Subcutaneous abdominal adipose tissue (tissue), 5 donors: ENCODE results near the gene IL1RAPL1.
"Not testable (repeated sequence)": the region's sequence is repeated elsewhere in the genome, so short reads cannot be mapped to it uniquely, and the experiment has no call there.

ENCODE experiments used
- H3K27ac ChIP-seq: one replicate; pipeline ENCODE4 v1.7.0; 2013; ENCODE audit warnings: low read depth, mild to moderate bottlenecking, inconsistent platforms, low read length, moderate library complexity
- H3K27me3 ChIP-seq, 5 donors: one replicate each; pipeline ENCODE4 v1.7.0; 2013; ENCODE audit warnings: low read length in 5 of 5, inconsistent platforms in 1 of 5; ENCODE audit not compliant: control insufficient read depth in 5 of 5, insufficient read depth in 4 of 5
- H3K36me3 ChIP-seq, 5 donors: one replicate each; pipeline ENCODE4 v1.7.0; 2013; ENCODE audit warnings: low read length in 5 of 5; ENCODE audit not compliant: control insufficient read depth in 5 of 5, insufficient read depth in 5 of 5
- H3K4me1 ChIP-seq, 5 donors: one replicate each; pipeline ENCODE4 v1.7.0; 2013; ENCODE audit warnings: low read length in 5 of 5, mild to moderate bottlenecking in 3 of 5, moderate library complexity in 1 of 5; ENCODE audit not compliant: control insufficient read depth in 5 of 5, insufficient read depth in 5 of 5
- H3K4me3 ChIP-seq, 5 donors: one replicate each; pipeline ENCODE4 v1.7.0; 2013; ENCODE audit warnings: low read length in 5 of 5, low read depth in 1 of 5
- H3K9ac ChIP-seq, 5 donors: one replicate each; pipeline ENCODE4 v1.7.0; 2013; ENCODE audit warnings: low read length in 5 of 5, mild to moderate bottlenecking in 4 of 5, moderate library complexity in 3 of 5
- H3K9me3 ChIP-seq, 5 donors: one replicate each; pipeline ENCODE4 v1.7.0; 2013; ENCODE audit warnings: low read length in 5 of 5; ENCODE audit not compliant: control insufficient read depth in 5 of 5
- donor health status: healthy.
- donor health status: healthy.
- donor health status: healthy.
- donor health status: healthy.
- donor health status: healthy.

Gene IL1RAPL1

GRCh38 chrX:29299684-29300083 is 712.4 kb downstream of the IL1RAPL1 start:
- Histone ChIP-seq H3K9ac (no peak overlapping the region), H3K27ac (no peak overlapping the region), H3K9me3 (no peaks in the 10 kb centered on the region), H3K4me3 (no peak overlapping the region), H3K27me3 (peaks cover 0 to 2% (median 0%) of the 10 kb centered on the region in 5 donors), H3K36me3 (no peaks in the 10 kb centered on the region), H3K4me1 (no peaks in the 10 kb centered on the region)

DNA sequence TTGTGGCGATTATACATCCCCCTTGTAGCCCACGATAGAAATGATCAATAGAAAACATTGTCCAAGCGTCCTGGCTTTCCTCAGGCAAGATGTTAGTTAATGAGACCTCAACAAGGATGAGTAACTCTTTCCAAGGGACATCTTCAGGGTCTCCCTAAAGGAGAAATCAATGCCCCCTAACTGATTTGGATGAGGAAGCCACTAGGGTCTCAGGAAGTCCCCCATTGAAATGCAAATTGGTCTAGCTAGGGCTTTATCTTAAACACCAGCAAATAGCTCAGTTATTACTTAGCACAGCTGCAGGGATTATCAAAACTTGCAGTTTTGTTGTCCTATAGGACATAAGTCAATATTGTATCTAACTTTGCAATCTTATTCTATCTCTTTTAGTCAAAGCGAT is 721.5 kb downstream of the IL1RAPL1 start:
- H3K27ac ChIP-seq, result no peak overlapping the region
- H3K9ac ChIP-seq, result no peak overlapping the region
- H3K9me3 ChIP-seq, result no peaks in the 10 kb centered on the region
- no peak overlapping the region for H3K4me3 ChIP-seq
- peaks cover 0 to 3% (median 0%) of the 10 kb centered on the region in 5 donors for H3K27me3 ChIP-seq
- H3K4me1 ChIP-seq, result no peaks in the 10 kb centered on the region
- no peaks in the 10 kb centered on the region for H3K36me3 ChIP-seq

DNA sequence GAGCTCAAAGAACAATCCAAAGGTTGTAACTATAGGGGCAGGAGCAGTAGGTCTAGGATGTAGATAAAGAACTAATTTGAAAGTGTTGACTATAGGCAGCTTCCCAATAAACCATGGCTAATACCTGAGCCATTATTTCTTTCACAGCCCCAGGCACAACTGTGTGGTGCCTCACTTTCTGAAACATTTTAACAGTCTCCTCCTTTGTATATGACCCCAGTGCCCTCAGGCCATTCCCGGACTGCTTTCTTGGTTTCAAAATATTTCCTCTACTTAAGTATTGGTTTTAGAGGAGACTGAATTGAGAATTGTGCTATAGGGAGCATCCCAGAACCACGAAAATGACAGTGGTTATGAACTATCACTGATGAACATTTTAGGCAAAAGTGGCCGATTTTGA is 728.7 kb downstream of the IL1RAPL1 start:
- Histone ChIP-seq H3K4me1 (no peaks in the 10 kb centered on the region), H3K9me3 (no peaks in the 10 kb centered on the region), H3K27me3 (no peaks in the 10 kb centered on the region), H3K4me3 (no peak overlapping the region), H3K9ac (no peak overlapping the region), H3K27ac (no peak overlapping the region), H3K36me3 (no peaks in the 10 kb centered on the region)

- H3K9ac ChIP-seq, result no peak overlapping the region
- no peak overlapping the region for H3K4me3 ChIP-seq
- H3K36me3 ChIP-seq, result no peaks in the 10 kb centered on the region
Measured at GRCh38 chrX:29318012-29318411, 730.8 kb downstream of the IL1RAPL1 start.

DNA sequence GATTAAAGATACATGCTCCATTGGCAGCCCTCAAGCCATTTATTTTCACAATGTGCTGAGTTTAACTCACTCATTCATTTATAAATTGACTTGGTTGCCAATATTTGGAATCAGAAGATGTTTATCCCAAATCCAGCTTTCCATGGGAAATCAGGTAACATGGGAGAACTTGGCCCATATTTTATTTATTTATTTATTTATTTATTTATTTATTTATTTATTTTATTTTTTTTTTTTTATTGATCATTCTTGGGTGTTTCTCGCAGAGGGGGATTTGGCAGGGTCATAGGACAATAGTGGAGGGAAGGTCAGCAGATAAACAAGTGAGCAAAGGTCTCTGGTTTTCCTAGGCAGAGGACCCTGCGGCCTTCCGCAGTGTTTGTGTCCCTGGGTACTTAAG is 745.2 kb downstream of the IL1RAPL1 start:
- H3K27ac ChIP-seq, H3K4me3 ChIP-seq, H3K9me3 ChIP-seq, H3K4me1 ChIP-seq, H3K36me3 ChIP-seq, H3K9ac ChIP-seq, H3K27me3 ChIP-seq: not testable (repeated sequence)

More at GRCh38 chrX:29318012-29318411, 730.8 kb downstream of the IL1RAPL1 start:
- Histone ChIP-seq H3K27me3 (no peaks in the 10 kb centered on the region), H3K27ac (no peak overlapping the region), H3K4me1 (no peaks in the 10 kb centered on the region), H3K9me3 (no peaks in the 10 kb centered on the region)

DNA sequence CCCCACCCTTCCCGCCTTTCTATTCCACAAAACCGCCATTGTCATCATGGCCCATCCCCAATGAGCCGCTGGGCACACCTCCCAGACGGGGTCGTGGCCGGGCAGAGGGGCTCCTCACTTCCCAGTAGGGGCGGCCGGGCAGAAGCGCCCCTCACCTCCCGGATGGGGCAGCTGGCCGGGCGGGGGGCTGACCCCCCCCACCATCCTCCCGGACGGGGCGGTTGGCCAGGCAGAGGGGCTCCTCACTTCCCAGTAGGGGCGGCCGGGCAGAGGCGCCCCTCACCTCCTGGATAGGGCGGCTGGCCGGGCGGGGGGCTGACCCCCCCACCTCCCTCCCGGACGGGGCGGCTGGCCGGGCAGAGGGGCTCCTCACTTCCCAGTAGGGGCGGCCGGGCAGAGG is 745.8 kb downstream of the IL1RAPL1 start:
- H3K27me3 ChIP-seq, H3K4me3 ChIP-seq, H3K4me1 ChIP-seq, H3K27ac ChIP-seq, H3K9me3 ChIP-seq, H3K9ac ChIP-seq, H3K36me3 ChIP-seq: not testable (repeated sequence)

DNA sequence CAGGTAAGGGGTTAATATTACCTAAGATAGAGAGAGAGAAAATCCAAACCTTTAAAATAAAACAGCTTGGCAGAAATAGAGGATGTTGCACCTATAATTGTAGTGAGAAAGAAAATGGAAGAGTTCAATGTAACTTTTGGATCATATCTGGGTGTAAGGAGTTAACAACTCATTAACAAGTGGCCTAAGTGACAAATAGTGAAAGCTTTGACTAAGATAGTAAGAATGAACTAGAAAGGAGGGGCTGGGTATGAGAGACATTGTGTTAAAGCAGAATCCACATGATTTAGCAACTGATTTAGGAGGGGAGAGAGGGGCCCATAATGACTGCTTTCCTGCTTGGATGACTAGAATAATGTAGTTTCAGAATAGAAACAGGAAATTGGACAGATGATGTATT is 761.0 kb downstream of the IL1RAPL1 start:
- no peaks in the 10 kb centered on the region for H3K4me1 ChIP-seq

GRCh38 chrX:29359276-29359675 is 772.0 kb downstream of the IL1RAPL1 start:
- H3K36me3 ChIP-seq, result no peaks in the 10 kb centered on the region
- no peak overlapping the region for H3K9ac ChIP-seq
- H3K4me1 ChIP-seq, result no peaks in the 10 kb centered on the region
- H3K4me3 ChIP-seq, result no peak overlapping the region
- no peaks in the 10 kb centered on the region for H3K27me3 ChIP-seq
- no peaks in the 10 kb centered on the region for H3K9me3 ChIP-seq
- no peak overlapping the region for H3K27ac ChIP-seq

More for the DNA sequence above, 761.0 kb downstream of the IL1RAPL1 start:
- Histone ChIP-seq H3K4me3 (no peak overlapping the region), H3K9ac (no peak overlapping the region), H3K36me3 (no peaks in the 10 kb centered on the region), H3K27ac (no peak overlapping the region), H3K27me3 (no peaks in the 10 kb centered on the region), H3K9me3 (peaks cover 0 to 3% (median 0%) of the 10 kb centered on the region in 5 donors)

- not testable (repeated sequence) for H3K36me3 ChIP-seq, H3K9ac ChIP-seq
- H3K9me3 ChIP-seq, result peaks cover 0 to 17% (median 5%) of the 10 kb centered on the region in 5 donors
Measured at GRCh38 chrX:29374765-29375164, 787.5 kb downstream of the IL1RAPL1 start.

DNA sequence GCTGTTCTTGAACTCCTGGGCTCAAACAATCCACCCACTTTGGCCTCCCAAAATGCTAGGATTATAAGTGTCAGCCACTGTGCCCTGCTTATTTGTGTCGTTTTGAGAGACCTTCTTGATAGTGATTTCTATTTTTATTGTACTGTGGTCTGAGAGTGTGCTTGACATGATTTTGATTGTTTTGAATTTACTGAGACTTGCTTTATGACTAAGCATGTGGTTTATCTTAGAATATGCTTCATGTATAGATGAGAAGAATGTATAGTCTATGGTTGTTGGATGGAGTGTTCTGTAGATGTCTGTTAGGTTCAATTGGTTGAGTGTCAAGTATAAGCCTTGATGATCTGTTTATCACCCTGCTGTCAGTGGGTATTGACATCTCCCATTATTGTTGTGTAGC is 789.3 kb downstream of the IL1RAPL1 start:
- Histone ChIP-seq H3K9me3 (peaks cover 0 to 17% (median 5%) of the 10 kb centered on the region in 5 donors), H3K4me3 (no peak overlapping the region), H3K27me3 (peaks cover 0 to 4% (median 0%) of the 10 kb centered on the region in 5 donors), H3K27ac (no peak overlapping the region), H3K36me3 (no peaks in the 10 kb centered on the region), H3K9ac (no peak overlapping the region), H3K4me1 (no peaks in the 10 kb centered on the region)

More at GRCh38 chrX:29374765-29375164, 787.5 kb downstream of the IL1RAPL1 start:
- H3K27ac ChIP-seq, H3K27me3 ChIP-seq, H3K4me3 ChIP-seq, H3K4me1 ChIP-seq: not testable (repeated sequence)

DNA sequence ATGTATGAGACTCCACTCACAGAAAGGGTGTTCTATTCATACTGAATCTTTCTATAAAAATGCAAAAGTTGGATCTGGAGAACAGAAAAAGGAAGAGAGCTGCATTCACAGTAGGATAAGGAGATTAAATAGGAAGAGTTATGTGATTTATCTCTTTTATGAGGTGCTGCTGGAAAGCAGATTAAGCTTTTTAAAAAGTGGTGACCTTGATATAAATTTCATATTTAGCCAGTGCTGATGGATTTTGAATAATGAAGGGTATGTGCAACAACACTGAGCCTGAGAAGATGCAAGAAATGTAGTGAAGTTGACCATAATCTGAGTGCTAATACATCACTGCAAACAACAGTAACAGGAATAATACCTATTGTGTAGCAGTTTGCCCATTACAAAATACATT is 795.6 kb downstream of the IL1RAPL1 start:
- H3K36me3 ChIP-seq, result no peaks in the 10 kb centered on the region
- H3K4me1 ChIP-seq, result no peaks in the 10 kb centered on the region
- peaks cover 0 to 8% (median 0%) of the 10 kb centered on the region in 5 donors for H3K9me3 ChIP-seq

More for the DNA sequence above, 795.6 kb downstream of the IL1RAPL1 start:
- no peak overlapping the region for H3K27ac ChIP-seq
- peaks cover 0 to 4% (median 0%) of the 10 kb centered on the region in 5 donors for H3K27me3 ChIP-seq
- no peak overlapping the region for H3K9ac ChIP-seq
- no peak overlapping the region for H3K4me3 ChIP-seq
